Raji (cell line): Measurements from ENCODE around the gene GABBR2.

Experiments
- POLR2A ChIP-seq: IDR thresholded peaks from 2 replicates; pipeline ENCODE4 v1.6.1; 2011; ENCODE audit warnings: low read depth, low read length, control low read depth; ENCODE audit not compliant: insufficient read depth

Gene GABBR2

DNA sequence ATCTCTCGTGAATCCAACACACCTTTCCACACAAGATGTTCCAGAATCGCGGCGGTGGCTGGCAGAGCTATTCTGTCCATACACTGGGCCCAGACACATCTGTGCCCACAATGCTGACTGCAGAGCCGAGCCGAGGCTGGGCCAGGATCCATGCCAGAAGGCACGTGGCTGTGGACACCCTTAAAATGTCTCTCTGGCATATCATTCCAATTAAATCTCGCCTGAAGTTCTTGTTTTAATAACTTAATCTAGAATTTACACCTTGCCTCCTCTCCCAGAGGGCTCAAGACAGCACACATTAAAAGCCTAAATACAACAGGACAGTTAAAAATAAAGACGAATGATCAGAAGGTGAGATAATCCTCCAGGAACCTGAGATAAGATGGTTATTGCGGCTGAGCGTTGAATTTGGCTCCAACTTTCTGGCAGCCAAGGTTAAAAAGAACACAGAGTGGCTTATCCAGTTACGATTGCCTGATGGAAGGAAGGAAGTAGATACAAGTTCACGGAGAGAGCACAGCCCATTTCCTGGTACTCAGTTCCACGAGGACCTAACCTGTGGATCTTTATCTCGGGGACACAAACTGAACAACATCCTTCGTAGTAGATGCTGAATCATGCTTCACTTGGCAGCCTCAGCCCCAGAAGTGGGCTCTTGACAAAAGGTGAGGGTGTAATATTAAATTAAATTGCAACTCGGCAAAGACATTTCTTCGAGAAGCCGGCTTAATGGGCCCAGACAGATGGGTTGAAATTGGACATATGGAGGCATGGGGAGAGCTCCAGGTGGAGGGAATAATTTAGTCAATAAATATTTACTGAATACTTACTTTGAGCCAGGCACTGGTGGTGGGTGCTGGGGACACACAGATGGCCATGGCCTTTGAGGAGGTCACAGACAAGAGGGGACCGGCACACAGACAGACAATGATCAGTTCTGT, 367.3 kb downstream of the GABBR2 start:
- TF ChIP-seq POLR2A: no peak

DNA sequence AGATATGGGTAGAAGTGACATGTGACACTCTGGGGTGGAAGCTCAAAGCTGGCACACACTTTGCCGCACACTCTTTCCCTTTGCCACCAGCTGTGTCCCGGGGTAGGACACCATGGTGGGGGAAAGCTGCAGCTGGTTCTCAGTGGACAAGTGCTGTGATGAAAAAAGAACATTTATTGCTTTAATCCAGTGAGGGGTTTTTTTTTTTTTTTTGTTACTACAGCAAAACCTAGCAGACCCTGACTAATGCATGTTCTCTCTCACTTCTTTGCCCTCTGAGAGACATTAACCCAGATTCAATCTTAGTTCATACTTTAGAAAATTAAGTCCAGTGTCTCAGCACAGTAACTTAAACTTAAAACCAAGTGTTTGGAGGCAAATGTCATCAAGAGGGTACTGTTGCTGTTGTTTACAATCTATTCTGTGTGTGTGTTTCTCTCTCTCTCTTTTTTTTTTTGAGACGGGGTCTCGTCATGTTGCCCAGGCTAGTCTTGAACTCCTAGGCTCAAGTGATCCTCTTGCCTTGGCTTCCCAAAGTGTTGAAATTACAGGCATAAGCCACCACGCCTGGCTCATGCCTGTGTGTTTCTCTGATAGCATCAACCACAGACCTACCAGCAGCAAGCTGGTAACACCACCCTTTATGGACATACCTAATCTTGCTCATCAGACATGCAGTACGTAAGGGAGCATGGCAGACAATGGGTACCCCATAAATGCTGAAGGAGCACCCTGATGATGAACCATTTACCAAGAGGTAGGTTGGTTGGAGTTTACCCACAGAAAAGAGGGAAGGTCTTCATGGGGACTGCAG, 368.5 kb downstream of the GABBR2 start:
- TF ChIP-seq POLR2A: no peak

GRCh38 chr9:98335661-98336060, 373.1 kb downstream of the GABBR2 start:
- no peak for TF ChIP-seq POLR2A

DNA sequence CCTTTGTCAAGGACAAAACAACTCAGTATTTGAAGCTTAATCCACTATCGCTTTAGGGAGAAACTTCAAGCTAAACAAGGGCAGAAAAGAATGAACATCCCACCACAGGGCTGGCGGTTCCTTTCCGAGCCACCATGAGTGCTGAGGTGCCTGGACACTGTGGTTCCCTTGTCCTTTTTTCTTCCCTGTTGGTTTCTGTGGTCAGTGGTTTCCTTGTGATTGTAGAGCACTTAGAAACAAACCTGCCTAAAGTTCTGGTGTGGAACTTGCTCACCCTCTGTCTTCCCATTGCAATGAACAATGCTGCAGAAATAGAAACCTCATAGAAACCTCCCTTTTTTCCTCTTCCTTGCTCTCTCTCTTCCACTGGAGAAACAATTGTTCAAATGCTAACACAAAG, 373.9 kb downstream of the GABBR2 start:
- no peak for TF ChIP-seq POLR2A

DNA sequence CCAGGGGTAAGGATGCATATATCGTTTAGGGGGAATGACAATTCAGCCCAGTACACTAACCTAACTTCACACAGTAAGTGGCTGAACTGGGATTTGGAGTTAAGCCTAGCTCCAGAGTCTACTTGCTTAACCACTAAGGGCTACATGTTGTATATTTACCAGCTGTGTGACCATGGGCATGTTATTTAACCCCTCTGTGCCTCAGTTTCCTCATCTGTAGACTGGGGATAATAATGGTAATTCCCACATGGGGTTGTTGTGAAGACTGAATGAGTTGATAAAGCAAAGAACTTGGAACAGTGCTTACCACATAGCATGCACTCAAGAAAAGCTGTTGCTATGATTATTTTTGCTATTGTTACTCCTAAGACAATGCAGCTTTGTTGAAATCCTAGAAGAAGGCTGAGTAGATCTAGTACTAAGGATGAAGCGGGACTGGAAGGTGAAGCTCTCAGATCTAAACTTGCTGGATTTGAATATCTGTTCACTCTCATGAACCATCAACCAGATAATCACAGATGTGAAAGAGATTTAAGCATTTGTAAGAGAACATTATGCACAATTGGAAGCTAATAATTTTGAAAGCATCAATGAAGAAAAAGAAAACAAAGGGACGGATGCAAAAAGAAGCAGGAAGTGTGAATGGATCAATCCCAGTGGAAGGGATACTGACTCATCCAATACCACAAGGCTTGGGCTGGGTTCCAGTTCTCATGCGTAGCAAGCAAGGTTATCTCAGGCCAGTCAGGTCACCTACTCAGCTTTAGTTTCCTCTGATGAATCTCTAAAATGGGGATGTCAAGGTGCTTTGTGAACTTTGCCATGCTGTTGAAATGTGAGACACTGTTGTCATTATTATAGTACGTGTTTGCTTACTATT, 374.8 kb downstream of the GABBR2 start:
- TF ChIP-seq POLR2A: no peak

DNA sequence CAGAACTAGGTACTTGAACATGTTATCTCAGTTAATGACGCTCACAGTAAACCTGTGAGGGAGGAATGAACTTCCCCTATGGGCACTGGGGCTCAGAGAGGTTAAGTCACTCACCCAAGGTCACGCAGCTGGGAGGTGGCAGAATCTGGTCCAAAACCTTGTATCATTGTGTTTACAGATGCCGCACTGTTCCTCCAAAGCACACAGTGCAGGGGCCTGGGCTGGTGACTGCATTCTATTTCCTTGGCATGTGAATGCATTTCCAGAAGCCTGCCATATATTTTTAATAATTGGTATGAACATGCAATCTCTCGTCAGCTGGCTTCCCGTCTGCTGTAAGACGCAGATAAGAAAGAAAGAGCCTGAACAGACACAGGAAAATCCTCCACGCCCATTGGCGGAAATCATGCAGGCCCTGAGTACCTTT, 376.3 kb downstream of the GABBR2 start:
- TF ChIP-seq POLR2A: no peak

GRCh38 chr9:98331536-98332259, 377.0 kb downstream of the GABBR2 start:
- TF ChIP-seq POLR2A: no peak

DNA sequence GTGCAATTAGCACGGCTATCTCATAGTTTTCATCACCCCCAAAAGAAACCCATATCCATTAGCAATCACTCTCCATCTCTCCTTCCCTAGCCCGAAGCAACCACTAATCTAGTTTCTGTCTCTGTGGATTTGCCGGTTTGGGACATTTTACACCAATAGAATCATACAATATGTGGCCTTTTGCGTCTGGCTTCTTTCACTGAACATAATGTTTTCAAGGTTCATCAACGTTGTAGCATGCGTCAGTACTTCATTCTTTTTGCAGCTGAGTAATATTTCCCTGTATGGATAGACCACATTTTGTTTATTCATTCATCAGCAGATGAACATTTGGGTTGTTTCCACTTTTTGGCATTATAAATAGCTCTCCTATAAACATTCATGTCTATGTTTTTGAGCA, 377.9 kb downstream of the GABBR2 start:
- no peak for TF ChIP-seq POLR2A

DNA sequence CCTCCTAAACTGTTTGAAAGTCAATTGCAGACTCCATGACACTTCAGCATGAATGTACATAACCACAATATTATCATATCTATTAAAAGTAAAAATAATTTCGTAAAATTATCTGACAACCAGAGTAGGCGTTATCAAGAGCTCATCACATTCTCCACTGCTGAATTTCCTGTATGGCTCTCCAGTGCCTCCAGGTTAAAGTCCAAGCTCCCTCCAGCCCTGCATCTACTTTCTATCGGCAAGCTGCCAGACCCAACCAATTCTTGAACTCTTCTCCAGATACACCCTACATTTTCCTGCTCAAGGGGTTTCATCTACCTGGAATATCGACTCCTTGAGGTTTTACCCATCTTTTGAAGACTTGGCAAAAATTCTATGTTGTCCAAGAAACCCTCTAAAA, 378.8 kb downstream of the GABBR2 start:
- TF ChIP-seq POLR2A: no peak

- no peak for TF ChIP-seq POLR2A
Observed at GRCh38 chr9:98329281-98329680, 379.5 kb downstream of the GABBR2 start.

GRCh38 chr9:98328770-98329169, 380.0 kb downstream of the GABBR2 start:
- no peak for TF ChIP-seq POLR2A

DNA sequence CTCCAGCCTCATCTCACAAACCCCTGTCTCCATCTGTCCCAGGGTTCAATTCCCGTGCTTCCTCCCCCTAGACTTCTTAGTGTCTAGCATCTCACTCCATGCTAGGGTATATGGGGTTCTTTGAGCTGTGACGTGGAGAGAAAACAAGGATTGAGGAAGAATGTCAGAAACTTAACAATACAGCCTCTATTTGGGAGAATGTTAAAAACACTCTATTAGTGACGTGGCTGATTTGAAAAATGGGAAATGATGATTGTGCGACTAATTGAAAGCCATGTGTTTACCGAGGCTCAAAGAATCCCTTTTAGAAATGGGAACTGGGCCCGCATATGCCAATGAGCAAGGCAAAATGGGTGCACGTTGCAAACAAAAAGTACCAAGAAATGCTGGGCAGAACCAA, 380.6 kb downstream of the GABBR2 start:
- no peak for TF ChIP-seq POLR2A

- no peak for TF ChIP-seq POLR2A
Observed at GRCh38 chr9:98327249-98327561, 381.5 kb downstream of the GABBR2 start.

DNA sequence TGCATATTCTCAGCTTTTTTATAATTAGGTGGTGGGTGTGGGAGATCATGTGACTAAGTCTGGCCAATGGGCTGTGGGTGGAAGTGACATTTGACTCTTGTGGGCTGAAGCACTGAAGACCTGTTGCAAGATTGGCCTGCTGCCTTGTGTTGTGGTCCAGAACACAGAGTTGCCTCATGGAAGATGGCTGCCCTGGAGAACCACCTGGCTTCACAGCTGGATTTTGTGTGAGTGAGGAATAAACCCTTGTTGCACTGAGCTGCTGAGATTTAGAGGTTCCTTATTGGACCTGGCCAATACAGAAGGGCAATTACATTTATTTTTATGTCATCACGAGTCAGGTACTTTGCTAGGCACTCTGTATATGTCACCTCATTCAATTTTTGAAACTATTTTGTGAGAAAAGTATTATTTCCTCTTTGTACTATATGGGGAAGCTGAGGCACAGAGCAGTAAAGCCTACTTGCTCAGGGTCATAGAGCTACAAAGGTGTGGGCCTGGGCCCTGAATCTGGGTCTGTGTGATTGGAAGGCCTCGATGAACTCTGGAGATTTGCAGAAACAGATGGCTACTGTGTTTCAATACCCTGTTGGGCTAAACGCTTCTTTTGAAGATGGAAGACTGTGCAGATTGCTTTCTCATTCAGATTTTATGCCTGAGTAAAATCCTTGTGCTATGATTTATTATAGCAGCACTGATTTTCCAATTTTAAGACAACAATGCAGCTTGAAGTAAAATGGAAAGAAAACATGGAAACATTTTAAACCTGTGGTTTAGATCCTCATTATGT, 382.1 kb downstream of the GABBR2 start:
- no peak for TF ChIP-seq POLR2A
